Neural cell (in vitro differentiated cells): Measurements from ENCODE around the gene THYN1. TPM values are rescaled to one million over a fixed set of nuclear protein-coding genes. Genes with fewer than 3 reads are reported as not detected.

Source experiments
- H2AFZ ChIP-seq: fragments of 200-600, 300-800 bp; sonication (generic), shearing (Covaris generic); 2 replicates; pipeline ENCODE4 v1.6.0; 2014; ENCODE audit warnings: low read depth, mild to moderate bottlenecking, antibody characterized with exemption, low read length, moderate library complexity
- H3F3A ChIP-seq: fragments of 200-600 bp; shearing (Covaris generic); 2 replicates; pipeline ENCODE4 v1.6.1; 2016; ENCODE audit warnings: mild to moderate bottlenecking, moderate library complexity, mixed read lengths, antibody characterized with exemption, low read length; ENCODE audit not compliant: insufficient read depth, poor library complexity, severe bottlenecking
- H3K27ac ChIP-seq: fragments of 200-600, 300-800 bp; sonication (generic), shearing (Covaris generic); 2 replicates; pipeline ENCODE4 v1.5.1; 2014; ENCODE audit warnings: mild to moderate bottlenecking, low read length, moderate library complexity
- H3K27me3 ChIP-seq: fragments of 300-800, 200-600 bp; sonication (generic), shearing (Covaris generic); 2 replicates; pipeline ENCODE4 v1.6.0; 2014; ENCODE audit warnings: mild to moderate bottlenecking, low read depth, low read length, moderate library complexity; ENCODE audit not compliant: insufficient read depth
- H3K36me3 ChIP-seq: fragments of 300-800, 200-600 bp; sonication (generic), shearing (Covaris generic); 2 replicates; pipeline ENCODE4 v1.5.1; 2014; ENCODE audit warnings: mild to moderate bottlenecking, antibody characterized with exemption, low read length, moderate library complexity; ENCODE audit not compliant: insufficient read depth
- H3K4me2 ChIP-seq: fragments of 300-800, 200-600 bp; sonication (generic), shearing (Covaris generic); 2 replicates; pipeline ENCODE4 v1.6.0; 2014; ENCODE audit warnings: mild to moderate bottlenecking, low read length
- H3K4me3 ChIP-seq: fragments of 300-800, 200-600 bp; sonication (generic), shearing (Covaris generic); 2 replicates; pipeline ENCODE4 v1.5.1; 2014; ENCODE audit warnings: mild to moderate bottlenecking, low read length, moderate library complexity
- H3K79me2 ChIP-seq: fragments of 200-600 bp; shearing (Covaris generic); replicated peaks from 2 replicates; pipeline ENCODE4 v1.6.0; 2014; ENCODE audit warnings: mild to moderate bottlenecking, low read length, moderate library complexity; ENCODE audit not compliant: insufficient read depth
- H3K9ac ChIP-seq: fragments of 300-800, 200-600 bp; sonication (generic), shearing (Covaris generic); 2 replicates; pipeline ENCODE4 v1.6.1; 2016; ENCODE audit warnings: mild to moderate bottlenecking, low read length, mixed read lengths
- H3K9me2 ChIP-seq: fragments of 200-600 bp; shearing (Covaris generic); 2 replicates; pipeline ENCODE4 v1.6.1; 2016; ENCODE audit warnings: mild to moderate bottlenecking, low read length, mixed read lengths; ENCODE audit not compliant: insufficient read depth
- H3K9me3 ChIP-seq: fragments of 200-600, 300-800 bp; sonication (generic), shearing (Covaris generic); 2 replicates; pipeline ENCODE4 v1.6.1; 2016; ENCODE audit warnings: mild to moderate bottlenecking, mixed run types, low read length, moderate library complexity, mixed read lengths
- H4K20me1 ChIP-seq: fragments of 200-600 bp; shearing (Covaris generic); 2 replicates; pipeline ENCODE4 v1.6.1; 2016; ENCODE audit warnings: mild to moderate bottlenecking, mixed run types; ENCODE audit not compliant: insufficient read depth
- CTCF ChIP-seq: fragments of 450-650 bp; IDR thresholded peaks from 2 replicates; pipeline ENCODE4 v1.5.1; 2014; ENCODE audit warnings: antibody characterized with exemption, mild to moderate bottlenecking, moderate library complexity; ENCODE audit not compliant: poor library complexity, severe bottlenecking
- EP300 ChIP-seq: fragments of 450-650 bp; conservative IDR thresholded peaks from 2 replicates; pipeline ENCODE4 v1.6.1; 2014; ENCODE audit warnings: antibody characterized with exemption, mild to moderate bottlenecking, moderate library complexity; ENCODE audit not compliant: poor library complexity, severe bottlenecking
- EZH2 ChIP-seq: fragments of 200-600, 300-800 bp; shearing (Covaris generic), sonication (generic); IDR thresholded peaks from 2 replicates; pipeline ENCODE4 v1.6.1; 2014; ENCODE audit warnings: antibody characterized with exemption, low read length, borderline replicate concordance, mild to moderate bottlenecking; ENCODE audit not compliant: insufficient read depth, poor library complexity, severe bottlenecking
- MXI1 ChIP-seq: fragments of 450-650 bp; conservative IDR thresholded peaks from 2 replicates; pipeline ENCODE4 v1.6.1; 2014; ENCODE audit warnings: antibody characterized with exemption, mild to moderate bottlenecking; ENCODE audit not compliant: poor library complexity, severe bottlenecking
- POLR2AphosphoS5 ChIP-seq: IDR thresholded peaks from 2 replicates; pipeline ENCODE4 v1.6.1; 2012
- RAD21 ChIP-seq: fragments of 450-650 bp; conservative IDR thresholded peaks from 2 replicates; pipeline ENCODE4 v1.6.1; 2014; ENCODE audit warnings: antibody characterized with exemption, mild to moderate bottlenecking, moderate library complexity
- REST ChIP-seq: IDR thresholded peaks from 2 replicates; pipeline ENCODE4 v1.6.1; 2012; ENCODE audit warnings: borderline replicate concordance
- SMC3 ChIP-seq: fragments of 450-650 bp; conservative IDR thresholded peaks from 2 replicates; pipeline ENCODE4 v1.6.1; 2014; ENCODE audit warnings: antibody characterized with exemption, mild to moderate bottlenecking, moderate library complexity; ENCODE audit not compliant: poor library complexity
- TAF1 ChIP-seq: IDR thresholded peaks from 2 replicates; pipeline ENCODE4 v1.6.1; 2012; ENCODE audit warnings: low read depth
- polyA plus RNA-seq: library from polyadenylated mRNA; depleted of rRNA; stranded (reverse); fragments of >200 nt; gene quantifications from 2 replicates; pipeline ENCODE4 v1.2.3, GENCODE V29; 2014

The THYN1 gene
- polyA plus RNA-seq, 1 donor from 2014 or later, result 164 TPM

DNA sequence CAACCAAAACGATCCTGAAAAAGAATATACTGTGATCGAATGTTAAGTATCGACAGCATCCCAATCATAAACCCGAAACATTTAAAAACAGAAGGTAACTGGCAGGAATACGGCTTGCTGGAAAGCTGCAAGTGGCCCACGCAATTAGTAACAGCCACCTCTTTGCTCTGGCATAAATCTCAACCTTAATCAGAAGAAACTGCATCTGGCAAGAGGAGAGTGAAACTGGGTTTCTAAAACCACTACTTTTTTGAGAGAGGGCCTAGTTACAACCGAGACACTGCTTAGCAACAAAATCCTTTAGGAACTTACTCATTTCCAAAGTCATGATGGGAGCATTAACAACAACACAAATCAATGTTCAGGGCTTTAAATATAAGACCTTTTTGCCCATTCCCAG lies 37.3 kb downstream of the THYN1 start:
- Histone ChIP-seq H3K4me3 (no peak overlapping the region), H3K79me2 (no peaks in the 10 kb centered on the region)

DNA sequence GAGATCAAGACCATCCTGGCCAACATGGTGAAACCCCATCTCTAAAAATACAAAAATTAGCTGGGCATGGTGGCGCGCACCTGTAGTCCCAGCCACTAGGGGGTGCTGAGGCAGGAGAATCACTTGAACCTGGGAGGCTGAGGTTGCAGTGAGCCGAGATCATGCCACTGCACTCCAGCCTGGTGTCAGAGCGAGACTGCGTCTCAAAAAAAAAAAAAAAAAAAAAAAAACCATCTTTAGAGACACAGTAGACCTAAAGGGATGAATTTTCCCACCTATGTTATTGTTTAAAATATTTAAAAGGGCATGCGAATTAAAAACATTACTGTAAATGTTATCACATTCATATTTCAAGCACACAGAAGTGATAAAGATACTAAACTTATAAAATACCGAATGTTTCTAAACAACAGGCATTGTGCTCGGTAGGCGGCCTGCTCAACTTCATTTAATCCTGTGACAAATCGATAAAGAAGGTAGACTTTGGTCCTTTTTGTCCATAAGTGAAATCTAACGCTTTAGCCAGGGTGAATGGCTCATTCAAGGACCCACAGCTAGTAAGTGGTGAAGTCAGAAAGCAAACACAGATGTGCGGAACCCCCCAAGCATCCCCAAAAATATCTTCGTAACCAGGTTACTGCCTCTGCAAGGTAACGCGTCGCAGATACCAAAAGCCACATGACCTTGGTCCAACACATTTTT lies 45.5 kb downstream of the THYN1 start:
- no peaks in the 10 kb centered on the region for H3K36me3 ChIP-seq
- no peaks in the 10 kb centered on the region for H3K9me2 ChIP-seq
- H3K9me3 ChIP-seq, result no peaks in the 10 kb centered on the region
- H3K79me2 ChIP-seq, result no peaks in the 10 kb centered on the region
- H3K4me2 ChIP-seq, result no peak overlapping the region
- no peak overlapping the region for H3K27ac ChIP-seq
- no peaks in the 10 kb centered on the region for H3F3A ChIP-seq
- no peak overlapping the region for H3K9ac ChIP-seq
- no peaks in the 10 kb centered on the region for H3K27me3 ChIP-seq
- no peak overlapping the region for H3K4me3 ChIP-seq
- H2AFZ ChIP-seq, result no peak overlapping the region
- no peaks in the 10 kb centered on the region for H4K20me1 ChIP-seq
- TF ChIP-seq RAD21 (peak; percentile 53), EP300 (no peak), REST (no peak), SMC3 (peak; percentile 53), MXI1 (no peak), POLR2AphosphoS5 (no peak)

More for the DNA sequence above, 37.3 kb downstream of the THYN1 start:
- no peaks in the 10 kb centered on the region for H3K9me3 ChIP-seq
- TF ChIP-seq RAD21, result no peak
- no peak for TF ChIP-seq MXI1
- TF ChIP-seq SMC3, result no peak
- no peak for TF ChIP-seq CTCF
- TF ChIP-seq REST, result no peak
- no peak for TF ChIP-seq EZH2
- no peak for TF ChIP-seq POLR2AphosphoS5
- TF ChIP-seq TAF1, result no peak
- TF ChIP-seq EP300, result no peak
- H3K36me3 ChIP-seq, result no peaks in the 10 kb centered on the region
- no peaks in the 10 kb centered on the region for H3K27me3 ChIP-seq
- no peak overlapping the region for H3K4me2 ChIP-seq
- H2AFZ ChIP-seq, result no peak overlapping the region
- H3F3A ChIP-seq, result no peaks in the 10 kb centered on the region
- H3K27ac ChIP-seq, result no peak overlapping the region
- H4K20me1 ChIP-seq, result no peaks in the 10 kb centered on the region
- H3K9ac ChIP-seq, result no peak overlapping the region
- no peaks in the 10 kb centered on the region for H3K9me2 ChIP-seq
